ENCODE data around the gene PEX26. TPM values are rescaled to one million over a fixed set of nuclear protein-coding genes. Genes with fewer than 3 reads are reported as not detected.

PEX26 gene
- total RNA-seq, 2 experiments from 2014 or later: 35.5 to 35.9 TPM

GRCh38 chr22:18079706-18080233, 2.0 kb downstream of the PEX26 start:
- no peak for DNase-seq
- peaks cover 60% of the 10 kb centered on the region for H3K4me1 Mint-ChIP-seq
- H3K4me3 Mint-ChIP-seq: peak overlapping the region; percentile 93
- ChIA-PET POLR2A (interaction anchor here (3.6 to 4.9 kb wide), 2 partner anchors 11 to 71 kb away, joined by 63 to 72 read pairs; partner anchors contain the start of gene USP18), CTCF (interaction anchor here (0.8 to 6.1 kb wide), 2 partner anchors 23 to 250 kb away, joined by 3 to 89 read pairs; no protein-coding TSS in a partner anchor)
- H3K36me3 Mint-ChIP-seq (ENCODE audit: low read depth): peaks cover 56% of the 10 kb centered on the region
- no peaks in the 10 kb centered on the region for H3K27me3 Mint-ChIP-seq
- no peak overlapping the region for H3K27ac Mint-ChIP-seq
- no peaks in the 10 kb centered on the region for H3K9me3 Mint-ChIP-seq

DNA sequence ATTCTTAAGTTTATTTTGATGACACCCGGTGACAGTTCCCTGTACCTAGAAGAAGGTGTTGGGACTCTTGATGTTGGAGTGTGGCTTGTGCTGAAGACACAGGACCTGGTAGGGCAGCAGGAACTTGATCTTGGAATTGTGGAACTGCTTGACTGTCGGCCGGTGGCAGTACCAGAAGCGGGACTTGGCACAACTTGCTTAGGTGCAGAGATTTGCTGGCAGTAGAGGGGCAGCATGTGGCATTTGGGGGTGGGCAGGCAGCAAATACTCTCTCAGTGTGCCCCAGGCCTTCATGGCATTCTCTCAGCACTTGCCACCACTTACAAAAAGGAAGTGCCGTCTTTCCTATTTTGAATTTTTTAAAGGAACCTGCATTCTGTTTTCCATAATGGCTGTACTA, 3.6 kb downstream of the PEX26 start:
- H3K4me3 Mint-ChIP-seq: no peak overlapping the region
- no peak overlapping the region for H3K27ac Mint-ChIP-seq
- peaks cover 65% of the 10 kb centered on the region for H3K36me3 Mint-ChIP-seq (ENCODE audit: low read depth)
- H3K4me1 Mint-ChIP-seq: peaks cover 53% of the 10 kb centered on the region
- POLR2A ChIA-PET: no interaction called here
- CTCF ChIA-PET: no interaction called here
- no peaks in the 10 kb centered on the region for H3K27me3 Mint-ChIP-seq
- H3K9me3 Mint-ChIP-seq: no peaks in the 10 kb centered on the region
- DNase-seq: no peak

DNA sequence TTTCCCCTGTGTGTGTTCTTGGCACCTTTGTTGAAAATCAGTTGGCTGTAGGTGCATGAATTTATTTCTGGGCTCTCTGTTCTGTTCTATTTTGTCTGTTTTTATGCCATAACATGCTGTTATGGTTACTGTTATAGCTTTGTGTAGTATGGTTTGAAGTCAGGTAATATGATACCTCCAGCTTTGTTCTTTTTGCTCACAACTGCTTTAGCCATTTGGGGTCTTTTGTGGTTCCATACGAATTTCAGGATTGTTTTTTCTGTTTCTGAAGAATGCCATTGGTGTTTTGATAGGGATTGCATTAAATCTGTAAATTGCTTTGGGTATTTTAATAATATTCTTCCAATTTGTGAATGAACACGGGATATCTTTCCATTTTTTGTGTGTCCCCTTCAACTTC, 4.7 kb downstream of the PEX26 start:
- ChIA-PET CTCF (no interaction called here), POLR2A (interaction anchor here (0.6 to 1.2 kb wide), 3 partner anchors 9 to 67 kb away, joined by 3 read pairs; partner anchors contain the start of gene USP18)
- no peaks in the 10 kb centered on the region for H3K9me3 Mint-ChIP-seq
- H3K4me1 Mint-ChIP-seq: peaks cover 47% of the 10 kb centered on the region
- no peak for DNase-seq
- H3K4me3 Mint-ChIP-seq: no peak overlapping the region
- no peaks in the 10 kb centered on the region for H3K27me3 Mint-ChIP-seq
- H3K27ac Mint-ChIP-seq: no peak overlapping the region
- peaks cover 70% of the 10 kb centered on the region for H3K36me3 Mint-ChIP-seq (ENCODE audit: low read depth)

DNA sequence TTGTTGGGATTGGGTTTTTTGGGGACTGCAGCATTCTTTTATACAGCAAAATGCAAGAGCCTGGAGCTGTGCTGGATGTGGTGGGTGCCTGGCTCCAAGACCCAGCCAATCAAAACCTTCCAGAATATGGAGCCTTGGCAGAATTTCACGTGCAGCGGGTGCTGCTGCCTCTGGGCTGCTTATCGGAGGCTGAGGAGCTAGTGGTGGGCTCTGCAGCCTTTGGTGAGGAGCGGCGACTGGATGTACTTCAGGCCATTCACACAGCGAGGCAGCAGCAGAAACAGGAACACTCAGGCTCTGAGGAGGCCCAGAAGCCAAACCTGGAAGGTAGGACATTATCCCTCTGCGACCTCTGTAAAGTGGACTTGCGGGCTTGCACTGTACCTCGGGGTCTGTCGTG, 5.6 kb downstream of the PEX26 start:
- POLR2A ChIA-PET: interaction anchor here (0.6 to 1.0 kb wide), 3 partner anchors 8 to 67 kb away, joined by 3 read pairs; partner anchors contain the start of gene USP18
- Mint-ChIP-seq H3K27ac (no peak overlapping the region), H3K4me3 (no peak overlapping the region)

GRCh38 chr22:18085188-18085587, 7.4 kb downstream of the PEX26 start:
- H3K9me3 Mint-ChIP-seq: no peaks in the 10 kb centered on the region
- CTCF ChIA-PET: no interaction called here
- H3K4me1 Mint-ChIP-seq: peaks cover 46% of the 10 kb centered on the region
- peaks cover 77% of the 10 kb centered on the region for H3K36me3 Mint-ChIP-seq (ENCODE audit: low read depth)
- H3K27ac Mint-ChIP-seq: no peak overlapping the region
- H3K4me3 Mint-ChIP-seq: no peak overlapping the region
- POLR2A ChIA-PET: no interaction called here
- no peak for DNase-seq
- H3K27me3 Mint-ChIP-seq: no peaks in the 10 kb centered on the region

More for the DNA sequence above, 5.6 kb downstream of the PEX26 start:
- Mint-ChIP-seq H3K36me3 (ENCODE audit: low read depth) (peaks cover 79% of the 10 kb centered on the region), H3K9me3 (no peaks in the 10 kb centered on the region), H3K4me1 (peaks cover 53% of the 10 kb centered on the region), H3K27me3 (no peaks in the 10 kb centered on the region)
- no peak for DNase-seq
- CTCF ChIA-PET: no interaction called here

GRCh38 chr22:18087350-18087855, 9.6 kb downstream of the PEX26 start:
- DNase-seq: no peak
- Mint-ChIP-seq H3K27ac (no peak overlapping the region), H3K4me1 (peaks cover 44% of the 10 kb centered on the region), H3K27me3 (no peaks in the 10 kb centered on the region), H3K9me3 (no peaks in the 10 kb centered on the region), H3K36me3 (ENCODE audit: low read depth) (peaks cover 70% of the 10 kb centered on the region), H3K4me3 (no peak overlapping the region)
- POLR2A ChIA-PET: interaction anchor here (9.1 kb wide), 1 partner anchor 10 kb away, joined by 72 read pairs; the partner anchor contains the start of gene PEX26
- CTCF ChIA-PET: interaction anchor here (1.5 to 2.2 kb wide), 2 partner anchors 11 to 257 kb away, joined by 5 to 6 read pairs; no protein-coding TSS in a partner anchor

DNA sequence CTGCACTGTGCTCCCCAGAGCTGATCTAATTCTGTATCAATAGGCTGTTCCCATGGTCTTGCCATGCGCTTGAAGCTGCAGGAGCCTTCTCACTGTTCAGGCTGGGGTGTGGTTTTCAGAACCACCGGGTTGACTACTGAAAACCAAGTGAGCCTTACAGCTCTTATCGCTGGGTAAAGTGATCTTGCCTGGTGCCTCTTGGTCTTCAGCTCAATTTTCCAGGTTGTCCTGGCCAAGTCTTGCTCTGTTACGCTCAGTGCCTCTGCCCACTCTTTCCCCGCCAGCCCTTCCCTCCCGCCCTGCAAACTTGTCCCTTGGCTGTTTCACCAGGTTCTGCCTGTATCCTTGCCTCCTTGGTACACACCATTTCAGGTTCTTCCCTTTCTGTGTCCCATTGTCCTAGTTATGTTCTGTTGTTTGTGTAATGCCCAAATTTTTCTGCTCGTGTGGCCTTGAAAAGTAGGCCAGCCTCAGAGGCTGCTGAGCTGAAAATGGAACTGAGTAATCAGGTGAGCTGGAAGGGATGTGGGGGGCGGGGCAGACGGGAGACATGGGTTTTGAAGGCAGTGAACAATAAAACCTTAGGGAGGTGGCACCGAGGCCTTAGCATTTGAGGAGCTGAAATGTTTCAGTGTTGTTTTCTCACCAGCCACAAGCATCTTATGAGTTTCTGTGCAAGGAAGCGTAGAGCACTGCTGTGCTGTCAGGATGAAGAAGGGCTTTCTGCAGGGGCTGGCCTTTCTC, 11.2 kb downstream of the PEX26 start:
- Mint-ChIP-seq H3K27ac (peak overlapping the region; percentile 39), H3K4me3 (no peak overlapping the region), H3K27me3 (no peaks in the 10 kb centered on the region), H3K4me1 (peaks cover 35% of the 10 kb centered on the region), H3K9me3 (no peaks in the 10 kb centered on the region), H3K36me3 (ENCODE audit: low read depth) (peaks cover 59% of the 10 kb centered on the region)
- ChIA-PET POLR2A (interaction anchor here (1.0 to 9.1 kb wide), 5 partner anchors 11 to 450 kb away, joined by 3 to 72 read pairs (median 3); partner anchors contain the start of genes PEX26 and USP18), CTCF (interaction anchor here (1.4 to 2.2 kb wide), 3 partner anchors 11 to 259 kb away, joined by 4 to 6 read pairs (median 5); partner anchors contain the start of gene PEX26)
- DNase-seq: peak; percentile 46

- Mint-ChIP-seq H3K9me3 (no peaks in the 10 kb centered on the region), H3K4me1 (peaks cover 36% of the 10 kb centered on the region), H3K36me3 (ENCODE audit: low read depth) (peaks cover 63% of the 10 kb centered on the region), H3K27ac (no peak overlapping the region), H3K4me3 (no peak overlapping the region), H3K27me3 (no peaks in the 10 kb centered on the region)
- ChIA-PET POLR2A (interaction anchor here (9.1 kb wide), 1 partner anchor 13 kb away, joined by 72 read pairs; the partner anchor contains the start of gene PEX26), CTCF (interaction anchor here (1.8 kb wide), 1 partner anchor 12 kb away, joined by 5 read pairs; the partner anchor contains the start of gene PEX26)
- DNase-seq: no peak
Measured at GRCh38 chr22:18090286-18090685, 12.5 kb downstream of the PEX26 start.

GRCh38 chr22:18091478-18091877, 13.7 kb downstream of the PEX26 start:
- Mint-ChIP-seq H3K4me3 (peak overlapping the region; percentile 75), H3K9me3 (no peaks in the 10 kb centered on the region), H3K27ac (peak overlapping the region; percentile 82), H3K27me3 (no peaks in the 10 kb centered on the region), H3K4me1 (peaks cover 39% of the 10 kb centered on the region), H3K36me3 (ENCODE audit: low read depth) (peaks cover 65% of the 10 kb centered on the region)
- ChIA-PET CTCF (interaction anchor here (0.7 to 1.3 kb wide), 3 partner anchors 9 to 58 kb away, joined by 3 read pairs; partner anchors contain the start of genes PEX26 and USP18), POLR2A (interaction anchor here (0.8 to 9.1 kb wide), 3 partner anchors 9 to 314 kb away, joined by 3 to 72 read pairs (median 3); partner anchors contain the start of gene PEX26)
- no peak for DNase-seq

DNA sequence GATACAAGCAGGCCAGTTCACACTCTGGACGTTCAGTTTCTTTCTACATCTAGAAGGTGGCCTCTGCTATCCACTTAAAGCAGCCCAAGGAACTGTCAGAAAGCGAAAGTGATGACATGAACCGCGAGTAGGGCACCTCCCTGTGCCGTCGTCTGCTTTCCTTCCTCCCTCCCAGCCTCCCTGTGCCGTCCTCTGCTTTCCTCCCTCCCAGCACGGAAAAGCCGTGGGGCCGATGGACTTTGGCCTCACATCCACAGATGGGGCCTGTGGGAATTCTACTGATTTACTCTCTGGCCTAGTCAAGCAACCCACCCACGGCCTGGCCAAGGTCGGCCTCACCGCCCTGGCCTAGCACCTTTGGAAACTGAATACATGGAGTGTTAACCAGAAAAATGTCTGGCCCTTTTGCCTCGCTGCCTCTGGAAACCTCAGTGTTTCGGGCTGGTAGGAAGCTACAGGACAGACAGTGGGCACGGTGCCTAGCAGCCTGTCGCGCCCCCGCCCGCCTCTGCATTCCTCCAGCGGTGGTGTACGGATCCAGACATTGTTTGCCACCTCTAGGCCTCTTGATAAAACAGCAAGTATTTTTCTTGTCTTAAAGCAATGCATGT, 14.2 kb downstream of the PEX26 start:
- POLR2A ChIA-PET: interaction anchor here (0.6 to 9.1 kb wide), 4 partner anchors 9 to 315 kb away, joined by 3 to 72 read pairs (median 3); partner anchors contain the start of gene PEX26
- CTCF ChIA-PET: interaction anchor here (1.0 to 1.3 kb wide), 2 partner anchors 8 to 58 kb away, joined by 3 read pairs; partner anchors contain the start of gene USP18
- no peaks in the 10 kb centered on the region for H3K27me3 Mint-ChIP-seq
- DNase-seq: peak; percentile 62
- peaks cover 39% of the 10 kb centered on the region for H3K4me1 Mint-ChIP-seq
- H3K9me3 Mint-ChIP-seq: no peaks in the 10 kb centered on the region
- peak overlapping the region; percentile 82 for H3K27ac Mint-ChIP-seq
- peaks cover 68% of the 10 kb centered on the region for H3K36me3 Mint-ChIP-seq (ENCODE audit: low read depth)
- H3K4me3 Mint-ChIP-seq: peak overlapping the region; percentile 75

GRCh38 chr22:18093661-18094060, 15.9 kb downstream of the PEX26 start:
- POLR2A ChIA-PET: interaction anchor here (9.1 kb wide), 1 partner anchor 16 kb away, joined by 72 read pairs; the partner anchor contains the start of gene PEX26
- Mint-ChIP-seq H3K36me3 (ENCODE audit: low read depth) (peaks cover 55% of the 10 kb centered on the region), H3K27ac (no peak overlapping the region), H3K4me3 (no peak overlapping the region), H3K27me3 (no peaks in the 10 kb centered on the region), H3K4me1 (peaks cover 28% of the 10 kb centered on the region), H3K9me3 (no peaks in the 10 kb centered on the region)
- CTCF ChIA-PET: interaction anchor here (1.0 kb wide), 1 partner anchor 15 kb away, joined by 3 read pairs; no protein-coding TSS in a partner anchor
- DNase-seq: no peak

GRCh38 chr22:18095101-18095805, 17.5 kb downstream of the PEX26 start:
- Mint-ChIP-seq H3K27ac (no peak overlapping the region), H3K36me3 (ENCODE audit: low read depth) (peaks cover 45% of the 10 kb centered on the region), H3K27me3 (no peaks in the 10 kb centered on the region), H3K4me1 (peaks cover 21% of the 10 kb centered on the region), H3K9me3 (no peaks in the 10 kb centered on the region), H3K4me3 (no peak overlapping the region)
- ChIA-PET CTCF (no interaction called here), POLR2A (interaction anchor here (9.1 kb wide), 1 partner anchor 18 kb away, joined by 72 read pairs; the partner anchor contains the start of gene PEX26)
- DNase-seq: no peak
